ENCODE data around the gene SOAT2.

The SOAT2 gene

DNA sequence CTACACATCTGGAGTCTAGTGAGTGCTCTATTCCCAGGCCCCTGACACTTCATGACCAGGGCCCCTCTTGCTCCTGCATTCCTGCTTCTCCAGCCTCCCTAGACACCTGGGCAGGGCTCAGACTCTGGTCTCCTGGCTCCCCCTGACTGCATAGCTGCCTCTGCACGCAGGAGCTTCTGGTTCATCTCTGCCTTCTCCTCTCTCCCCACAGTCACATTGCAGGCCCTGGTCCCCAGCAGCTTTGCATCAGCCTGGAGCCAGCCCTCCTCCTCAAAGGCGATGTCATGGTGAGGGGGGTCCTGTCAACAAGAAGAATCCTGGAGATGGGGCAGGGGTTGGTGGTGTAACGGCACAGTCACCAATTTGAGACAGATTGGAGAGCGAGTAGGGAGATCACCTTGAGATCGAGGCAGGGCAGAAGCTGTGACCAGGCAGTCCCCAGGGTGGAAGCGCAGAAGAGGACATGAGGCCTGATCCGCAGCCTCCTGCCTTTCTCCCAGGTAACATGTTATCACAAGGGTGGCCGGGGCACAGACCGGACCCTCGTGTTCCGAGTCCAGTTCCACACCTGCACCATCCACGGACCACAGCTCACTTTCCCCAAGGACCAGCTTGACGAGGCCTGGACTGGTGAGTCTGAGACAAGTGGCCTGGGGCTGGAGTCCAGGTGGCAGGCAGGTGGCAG lies 45.3 kb upstream of the SOAT2 start:
- no peaks in the 10 kb centered on the region for H3K9me3 ChIP-seq
- intact Hi-C loops (cut with DNase I; ENCODE audit: low total_unique reads) = no loop called here
- H3K27ac ChIP-seq = peak overlapping the region; percentile 93 to 99
- no peaks in the 10 kb centered on the region for H3K27me3 ChIP-seq
- TF ChIP-seq, protein P1, sequence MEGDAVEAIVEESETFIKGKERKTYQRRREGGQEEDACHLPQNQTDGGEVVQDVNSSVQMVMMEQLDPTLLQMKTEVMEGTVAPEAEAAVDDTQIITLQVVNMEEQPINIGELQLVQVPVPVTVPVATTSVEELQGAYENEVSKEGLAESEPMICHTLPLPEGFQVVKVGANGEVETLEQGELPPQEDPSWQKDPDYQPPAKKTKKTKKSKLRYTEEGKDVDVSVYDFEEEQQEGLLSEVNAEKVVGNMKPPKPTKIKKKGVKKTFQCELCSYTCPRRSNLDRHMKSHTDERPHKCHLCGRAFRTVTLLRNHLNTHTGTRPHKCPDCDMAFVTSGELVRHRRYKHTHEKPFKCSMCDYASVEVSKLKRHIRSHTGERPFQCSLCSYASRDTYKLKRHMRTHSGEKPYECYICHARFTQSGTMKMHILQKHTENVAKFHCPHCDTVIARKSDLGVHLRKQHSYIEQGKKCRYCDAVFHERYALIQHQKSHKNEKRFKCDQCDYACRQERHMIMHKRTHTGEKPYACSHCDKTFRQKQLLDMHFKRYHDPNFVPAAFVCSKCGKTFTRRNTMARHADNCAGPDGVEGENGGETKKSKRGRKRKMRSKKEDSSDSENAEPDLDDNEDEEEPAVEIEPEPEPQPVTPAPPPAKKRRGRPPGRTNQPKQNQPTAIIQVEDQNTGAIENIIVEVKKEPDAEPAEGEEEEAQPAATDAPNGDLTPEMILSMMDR (IDR thresholded peaks at IDR 0.05) = no peak
- no peak overlapping the region for H3K4me3 ChIP-seq
- H3K36me3 ChIP-seq = peaks cover 73 to 83% (median 79%) of the 10 kb centered on the region in 3 donors
- peak in 1 of 2 donors; percentile 67 for DNase-seq
- peaks cover 7 to 73% (median 61%) of the 10 kb centered on the region in 4 donors for H3K4me1 ChIP-seq

DNA sequence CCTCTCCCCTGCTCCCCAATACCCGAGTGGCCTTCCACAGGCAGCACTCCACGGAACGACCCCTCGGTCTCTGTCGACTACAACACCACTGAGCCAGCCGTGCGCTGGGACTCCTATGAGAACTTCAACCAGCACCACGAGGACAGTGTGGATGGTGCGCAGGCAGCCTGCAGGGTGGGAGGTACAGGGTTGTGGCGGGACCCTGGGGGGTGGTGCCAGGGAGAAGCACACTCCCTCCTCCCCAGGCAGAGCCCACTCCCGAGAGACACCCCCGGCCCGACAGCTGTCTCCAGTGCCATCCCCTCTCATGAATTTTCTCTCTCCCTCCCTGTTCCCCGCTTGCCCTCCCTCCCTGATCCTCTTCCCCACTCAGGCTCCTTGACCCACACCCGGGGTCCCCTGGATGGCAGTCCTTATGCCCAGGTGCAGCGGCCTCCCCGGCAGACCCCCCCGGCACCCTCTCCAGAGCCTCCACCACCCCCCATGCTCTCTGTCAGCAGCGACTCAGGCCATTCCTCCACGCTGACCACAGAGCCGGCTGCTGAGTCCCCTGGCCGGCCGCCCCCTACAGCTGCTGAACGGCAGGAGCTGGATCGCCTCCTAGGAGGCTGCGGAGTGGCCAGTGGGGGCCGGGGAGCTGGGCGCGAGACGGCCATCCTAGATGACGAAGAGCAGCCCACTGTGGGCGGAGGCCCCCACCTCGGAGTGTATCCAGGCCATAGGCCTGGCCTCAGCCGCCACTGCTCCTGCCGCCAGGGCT lies 44.4 kb upstream of the SOAT2 start:
- Histone ChIP-seq H3K4me3 (no peak overlapping the region), H3K4me1 (peaks cover 0 to 73% (median 61%) of the 10 kb centered on the region in 4 donors), H3K36me3 (peaks cover 79 to 88% (median 87%) of the 10 kb centered on the region in 3 donors), H3K9me3 (no peaks in the 10 kb centered on the region), H3K27me3 (no peaks in the 10 kb centered on the region), H3K27ac (peak overlapping the region; percentile 93 to 99)
- TF ChIP-seq, protein P1 (IDR thresholded peaks at IDR 0.05) = no peak
- DNase-seq = peak in 1 of 2 donors; percentile 73
- intact Hi-C loops (cut with DNase I; ENCODE audit: low total_unique reads) = no loop called here

GRCh38 chr12:53059434-53060063 lies 43.7 kb upstream of the SOAT2 start:
- TF ChIP-seq, protein P1 (IDR thresholded peaks at IDR 0.05) = no peak
- no peaks in the 10 kb centered on the region for H3K9me3 ChIP-seq
- no peak overlapping the region for H3K4me3 ChIP-seq
- H3K27ac ChIP-seq = peak overlapping the region; percentile 93 to 99
- DNase-seq = no peak
- peaks cover 79 to 88% (median 85%) of the 10 kb centered on the region in 3 donors for H3K36me3 ChIP-seq
- peaks cover 0 to 75% (median 64%) of the 10 kb centered on the region in 4 donors for H3K4me1 ChIP-seq
- H3K27me3 ChIP-seq = no peaks in the 10 kb centered on the region
- intact Hi-C loops (cut with DNase I; ENCODE audit: low total_unique reads) = no loop called here

GRCh38 chr12:53060064-53060720 lies 43.1 kb upstream of the SOAT2 start:
- Histone ChIP-seq H3K4me1 (peaks cover 0 to 76% (median 66%) of the 10 kb centered on the region in 4 donors), H3K9me3 (no peaks in the 10 kb centered on the region), H3K36me3 (peaks cover 76 to 92% (median 85%) of the 10 kb centered on the region in 3 donors), H3K27me3 (no peaks in the 10 kb centered on the region), H3K27ac (peak overlapping the region; percentile 93 to 99), H3K4me3 (no peak overlapping the region)
- TF ChIP-seq, protein P1 (IDR thresholded peaks at IDR 0.05) = no peak
- no peak for DNase-seq
- intact Hi-C loops (cut with DNase I; ENCODE audit: low total_unique reads) = no loop called here

- no peaks in the 10 kb centered on the region for H3K27me3 ChIP-seq
- peaks cover 70 to 91% (median 80%) of the 10 kb centered on the region in 3 donors for H3K36me3 ChIP-seq
- H3K9me3 ChIP-seq = no peaks in the 10 kb centered on the region
- H3K27ac ChIP-seq = peak overlapping the region; percentile 93 to 99
- peak; percentile 42 to 80 for DNase-seq
- intact Hi-C loops (cut with DNase I; ENCODE audit: low total_unique reads) = no loop called here
- TF ChIP-seq, protein P1 (IDR thresholded peaks at IDR 0.05) = no peak
- H3K4me3 ChIP-seq = no peak overlapping the region
- peaks cover 0 to 76% (median 66%) of the 10 kb centered on the region in 4 donors for H3K4me1 ChIP-seq
Observed at GRCh38 chr12:53060721-53061276, 42.5 kb upstream of the SOAT2 start.
